GM18520 (cell line): ENCODE results near the gene SLBP.
A peak's percentile ranks its signal among the peaks of the same experiment; 100 is the strongest.
"Not testable (repeated sequence)": the region's sequence is repeated elsewhere in the genome, so short reads cannot be mapped to it uniquely, and the experiment has no call there.

Source experiments
- ATAC-seq: cut with Tn5 transposase; IDR thresholded peaks from one replicate; pipeline ENCODE4 v1.9.1; 2021; ENCODE audit not compliant: unreplicated experiment

SLBP gene

DNA sequence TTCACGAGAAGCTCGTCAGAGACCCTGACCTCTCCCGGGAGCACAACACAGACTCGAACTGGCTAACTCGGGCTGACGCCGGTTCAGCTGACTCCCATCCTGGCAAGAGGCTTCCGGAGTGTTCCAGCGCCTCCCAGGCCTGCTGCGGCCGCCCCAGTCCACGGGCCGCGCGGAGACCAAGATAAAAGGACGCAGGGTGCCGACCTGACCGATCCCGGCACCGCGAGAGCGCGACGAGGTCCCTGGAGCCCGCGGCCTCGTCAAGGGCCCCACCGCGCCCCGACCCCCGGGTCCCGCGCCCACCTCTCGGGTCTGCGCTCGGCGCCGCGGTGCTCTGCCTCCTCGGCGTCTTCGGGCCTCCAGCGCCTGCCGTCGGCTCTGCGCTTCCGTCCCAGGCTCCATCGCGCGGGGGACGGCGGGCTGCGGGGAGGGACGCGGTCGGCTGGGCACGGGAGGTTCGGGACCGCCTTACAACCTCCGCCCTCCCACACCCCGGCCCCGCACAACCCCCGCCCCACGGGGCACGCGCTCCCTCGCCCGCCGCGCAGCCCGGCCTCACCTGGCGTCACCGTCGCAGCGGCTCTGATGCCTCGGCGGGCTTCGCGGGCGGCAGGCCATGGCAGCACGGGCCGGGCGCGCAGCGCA is 426 bp downstream of the SLBP start:
- peak; percentile 1 for ATAC-seq

DNA sequence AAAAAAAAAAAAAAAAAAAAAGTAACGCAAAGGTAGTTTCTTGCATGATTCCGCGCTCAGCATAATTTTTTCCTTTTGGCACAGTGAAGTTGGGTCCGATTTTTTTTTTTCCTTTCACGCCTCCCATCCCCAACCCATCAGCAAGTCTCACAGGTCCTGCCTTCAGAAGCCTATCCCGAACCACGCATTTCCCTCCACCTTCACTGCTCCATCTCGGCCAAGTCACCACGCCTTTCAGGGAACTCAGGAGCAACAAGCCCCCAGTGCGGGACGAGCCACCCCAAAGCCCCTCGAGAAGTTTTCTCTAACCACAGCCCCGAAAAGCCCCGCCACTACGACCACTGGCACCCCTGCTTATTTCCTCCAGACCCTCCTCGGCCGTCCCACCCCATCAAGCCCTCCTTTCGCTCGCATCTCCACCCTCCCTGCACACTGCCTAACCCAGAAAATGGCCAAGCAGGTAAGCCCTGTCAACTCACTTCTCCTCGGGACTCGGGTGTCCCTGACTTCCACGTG is 1.0 kb downstream of the SLBP start:
- ATAC-seq: no peak

DNA sequence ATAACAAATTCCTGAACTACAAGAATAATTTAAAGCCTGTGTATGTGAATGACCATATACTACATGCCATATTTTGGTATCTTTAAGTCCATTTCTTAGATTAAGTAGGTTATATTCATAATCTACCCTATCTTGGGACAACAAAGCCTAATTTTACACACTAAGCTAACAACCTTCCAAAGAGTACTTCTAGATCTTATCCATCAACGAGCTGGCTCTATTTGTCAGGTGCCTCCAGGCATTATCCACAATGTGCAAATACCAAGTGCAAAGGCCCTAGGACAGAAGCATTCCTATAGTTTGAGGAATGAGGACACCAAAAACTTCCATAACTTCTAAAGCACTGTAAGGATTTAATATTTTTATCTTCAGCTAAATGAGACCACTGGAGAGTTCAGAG is 3.5 kb downstream of the SLBP start:
- ATAC-seq: no peak

DNA sequence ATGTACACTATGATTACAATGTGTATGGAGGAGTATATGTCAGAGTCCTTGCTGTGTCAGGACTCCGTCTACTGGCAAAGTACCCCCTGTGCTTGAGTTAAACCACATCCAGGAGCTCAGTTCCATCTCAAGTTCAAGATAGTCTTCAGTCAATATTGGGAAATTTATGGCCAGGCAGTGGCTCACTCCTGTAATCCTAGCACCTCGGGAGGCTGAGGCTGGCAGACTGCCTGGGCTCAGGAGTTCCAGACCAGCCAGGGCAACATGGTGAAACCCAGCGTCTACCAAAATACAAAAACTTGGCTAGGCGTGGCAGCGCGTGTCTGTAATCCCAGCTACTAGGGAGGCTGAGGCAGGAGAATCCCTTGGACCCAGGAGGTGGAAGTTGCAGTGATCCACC is 5.8 kb downstream of the SLBP start:
- no peak for ATAC-seq

DNA sequence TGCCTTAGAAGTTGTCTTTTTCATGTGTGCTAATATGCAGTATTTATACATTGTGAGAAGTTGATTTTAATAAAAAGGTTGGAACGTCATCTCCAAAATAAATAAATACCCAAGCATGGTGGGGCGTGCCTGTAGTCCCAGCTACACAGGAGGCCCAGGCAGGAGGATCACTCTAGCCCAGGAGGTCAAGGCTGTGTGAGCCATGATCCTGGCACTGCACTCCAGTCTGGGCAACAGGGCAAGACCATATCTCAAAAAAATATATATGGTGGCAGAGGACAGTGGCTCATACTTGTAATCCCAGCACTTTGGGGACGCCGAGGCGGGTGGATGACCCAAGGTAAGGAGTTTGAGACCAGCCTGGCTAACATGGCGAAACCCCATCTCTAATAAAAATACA is 6.4 kb downstream of the SLBP start:
- no peak for ATAC-seq

DNA sequence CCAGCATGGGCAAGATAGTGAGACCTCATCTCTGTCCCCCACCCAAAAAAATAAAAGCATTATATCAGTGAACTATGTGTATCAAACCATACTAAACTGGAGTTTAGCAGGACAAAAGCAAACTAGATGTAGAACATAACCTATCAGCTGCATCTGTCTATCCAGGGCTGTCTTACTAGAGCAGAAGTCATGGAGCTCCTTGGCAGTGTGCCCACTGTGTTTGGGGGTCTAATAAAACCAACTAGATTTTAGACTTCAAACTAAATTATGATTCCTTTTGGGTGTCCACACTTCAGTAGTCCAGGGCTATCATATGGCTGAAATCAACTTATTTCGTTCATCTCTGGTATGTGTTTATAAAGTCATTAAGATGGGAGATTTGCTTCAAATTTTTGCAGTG is 8.3 kb downstream of the SLBP start:
- ATAC-seq: no peak

DNA sequence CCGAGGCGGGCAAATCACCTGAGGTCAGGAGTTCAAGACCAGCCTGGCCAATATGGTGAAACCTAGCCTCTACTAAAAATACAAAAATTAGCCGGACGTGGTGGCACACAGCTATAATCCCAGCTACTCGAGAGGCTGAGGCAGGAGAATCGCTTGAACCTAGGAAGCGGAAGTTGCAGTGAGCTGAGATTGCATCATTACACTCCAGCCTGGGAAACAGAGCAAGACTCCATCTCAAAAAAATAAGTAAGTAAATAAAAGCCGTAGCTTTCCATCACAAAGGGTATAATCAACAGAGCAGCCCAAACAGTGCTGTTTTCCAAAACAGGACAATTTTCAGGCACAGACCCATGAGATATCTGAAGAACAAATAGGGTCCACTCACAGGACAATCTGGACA is 10.4 kb downstream of the SLBP start:
- ATAC-seq: not testable (repeated sequence)

DNA sequence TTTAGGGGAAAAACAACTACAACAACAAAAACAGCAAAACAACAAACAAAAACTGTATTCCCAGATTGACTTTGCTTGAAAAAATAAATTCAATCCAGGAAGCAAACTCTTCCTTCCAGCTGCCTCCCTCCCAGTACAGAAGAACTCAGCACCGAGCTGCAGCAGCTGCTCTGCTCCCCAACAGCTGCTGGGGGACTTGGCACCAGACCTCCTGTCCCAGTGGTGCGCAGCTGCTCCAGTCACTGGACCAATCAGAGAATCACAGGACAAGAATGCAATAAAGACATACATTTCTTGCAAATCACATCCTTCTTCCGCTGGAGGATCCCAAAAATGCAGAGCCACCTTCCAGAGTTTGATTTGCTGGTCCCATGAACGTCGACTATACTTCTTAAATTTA is 16.2 kb downstream of the SLBP start:
- no peak for ATAC-seq

DNA sequence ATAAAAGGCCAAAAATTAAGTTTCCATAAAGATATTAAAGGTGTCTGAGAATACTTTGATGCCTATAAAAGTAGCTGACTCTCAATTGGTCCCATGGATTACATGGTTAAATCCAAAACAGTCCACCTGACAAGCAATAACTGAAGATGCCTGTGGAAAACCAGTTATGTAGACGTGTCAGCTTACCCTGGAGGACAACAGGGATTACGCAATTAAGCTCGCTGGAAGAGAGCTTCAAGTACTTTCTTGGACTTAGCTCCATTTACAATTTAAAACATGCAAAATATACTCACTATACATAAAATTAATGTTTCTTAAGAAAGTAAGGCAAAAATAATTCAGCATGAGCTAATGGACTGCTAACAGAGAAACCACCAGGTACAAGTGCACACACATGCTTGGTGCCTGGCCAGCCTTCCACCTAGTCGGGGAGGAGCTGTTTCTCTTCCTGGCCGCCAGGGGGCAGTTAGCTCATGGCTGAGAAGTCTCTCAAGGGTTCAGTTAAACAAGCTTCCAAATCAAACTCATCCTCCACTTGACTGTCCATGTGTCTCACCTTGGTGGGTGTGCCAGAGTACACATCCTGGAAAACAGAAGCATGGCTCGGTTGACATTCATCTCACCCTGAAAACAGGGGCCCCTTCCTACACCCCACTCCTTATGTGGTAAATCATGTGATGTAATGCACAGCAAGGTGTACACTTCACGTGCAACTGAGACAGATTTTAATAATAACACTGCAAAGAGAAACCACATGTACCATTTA is 18.8 kb downstream of the SLBP start:
- ATAC-seq: peak; percentile 56

DNA sequence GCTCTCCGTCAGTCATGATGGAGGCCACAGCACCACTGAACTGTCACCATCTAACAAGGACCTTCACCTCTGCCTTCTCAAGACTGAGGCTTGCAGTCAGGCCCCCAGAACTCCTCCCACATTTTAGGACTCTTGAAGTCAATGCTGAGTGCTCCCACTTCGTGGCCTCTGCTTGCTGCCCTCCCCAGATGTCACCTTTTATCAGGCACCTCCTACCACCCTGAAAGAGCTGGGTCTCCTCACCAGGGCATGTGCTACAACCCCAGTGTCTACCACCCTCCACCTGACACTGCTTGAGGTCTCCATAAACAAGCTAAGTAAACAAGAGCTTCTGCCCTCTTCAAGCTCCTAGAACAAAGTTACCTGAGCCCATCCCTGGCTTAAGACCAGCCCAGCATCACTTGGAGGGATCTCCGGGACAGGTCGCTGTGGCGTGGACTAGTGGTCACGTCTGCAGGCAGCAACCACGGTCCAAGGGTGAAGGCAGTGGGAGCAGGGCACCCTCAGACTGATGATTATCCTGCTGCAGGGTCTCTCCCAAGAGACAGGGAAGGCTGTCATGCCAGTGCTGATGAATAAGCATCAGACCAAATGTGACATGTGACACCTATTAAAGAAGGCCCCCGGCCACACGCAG is 20.3 kb downstream of the SLBP start:
- ATAC-seq: no peak

DNA sequence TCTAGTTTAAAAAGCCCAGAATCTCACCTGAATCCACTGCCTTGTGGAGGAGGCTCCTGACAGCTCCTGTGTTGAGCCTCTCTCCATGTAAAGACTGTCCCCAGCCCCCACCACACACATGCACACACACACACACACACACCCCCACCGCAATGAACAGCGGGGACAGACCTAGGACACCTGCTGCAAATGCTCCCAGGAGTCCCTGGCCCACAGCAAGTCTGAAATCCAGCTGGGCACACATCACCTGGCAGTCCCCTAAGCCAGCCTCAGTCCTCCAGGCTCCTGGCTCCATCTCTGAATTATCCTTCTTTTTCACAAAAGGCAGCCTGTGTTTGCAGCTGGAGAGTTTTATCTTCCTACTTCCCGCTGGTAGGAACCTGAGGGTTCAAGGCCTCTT is 21.4 kb downstream of the SLBP start:
- ATAC-seq: no peak

DNA sequence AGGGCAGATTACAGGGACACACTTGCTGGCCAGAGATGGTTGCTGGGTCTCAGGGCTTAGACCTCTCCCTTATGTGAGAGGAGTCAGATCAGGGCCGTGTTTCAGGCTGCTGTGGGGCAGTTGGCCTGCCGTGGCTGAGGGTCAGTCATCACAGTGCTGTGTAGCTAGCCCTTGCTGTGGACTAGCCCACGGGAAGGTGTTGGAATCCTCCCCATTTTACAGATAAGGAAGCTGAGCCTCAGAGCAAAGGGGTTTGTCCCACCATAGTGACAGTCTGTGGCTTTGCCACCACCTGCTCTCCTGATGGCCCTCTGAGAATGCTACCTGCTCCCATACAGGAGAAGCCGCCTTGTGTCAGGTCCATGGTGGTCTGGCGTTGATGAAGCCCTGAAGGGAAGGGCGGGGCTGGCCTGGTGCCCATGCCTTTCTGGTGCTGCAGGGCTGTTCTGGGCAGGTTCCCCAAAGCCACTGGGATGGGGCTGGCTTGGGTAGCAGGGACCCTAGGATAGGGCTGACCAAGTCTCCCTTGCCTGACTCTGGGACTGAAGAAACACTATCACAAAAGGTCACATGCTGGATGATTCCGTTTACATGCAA is 25.6 kb downstream of the SLBP start:
- ATAC-seq: no peak

DNA sequence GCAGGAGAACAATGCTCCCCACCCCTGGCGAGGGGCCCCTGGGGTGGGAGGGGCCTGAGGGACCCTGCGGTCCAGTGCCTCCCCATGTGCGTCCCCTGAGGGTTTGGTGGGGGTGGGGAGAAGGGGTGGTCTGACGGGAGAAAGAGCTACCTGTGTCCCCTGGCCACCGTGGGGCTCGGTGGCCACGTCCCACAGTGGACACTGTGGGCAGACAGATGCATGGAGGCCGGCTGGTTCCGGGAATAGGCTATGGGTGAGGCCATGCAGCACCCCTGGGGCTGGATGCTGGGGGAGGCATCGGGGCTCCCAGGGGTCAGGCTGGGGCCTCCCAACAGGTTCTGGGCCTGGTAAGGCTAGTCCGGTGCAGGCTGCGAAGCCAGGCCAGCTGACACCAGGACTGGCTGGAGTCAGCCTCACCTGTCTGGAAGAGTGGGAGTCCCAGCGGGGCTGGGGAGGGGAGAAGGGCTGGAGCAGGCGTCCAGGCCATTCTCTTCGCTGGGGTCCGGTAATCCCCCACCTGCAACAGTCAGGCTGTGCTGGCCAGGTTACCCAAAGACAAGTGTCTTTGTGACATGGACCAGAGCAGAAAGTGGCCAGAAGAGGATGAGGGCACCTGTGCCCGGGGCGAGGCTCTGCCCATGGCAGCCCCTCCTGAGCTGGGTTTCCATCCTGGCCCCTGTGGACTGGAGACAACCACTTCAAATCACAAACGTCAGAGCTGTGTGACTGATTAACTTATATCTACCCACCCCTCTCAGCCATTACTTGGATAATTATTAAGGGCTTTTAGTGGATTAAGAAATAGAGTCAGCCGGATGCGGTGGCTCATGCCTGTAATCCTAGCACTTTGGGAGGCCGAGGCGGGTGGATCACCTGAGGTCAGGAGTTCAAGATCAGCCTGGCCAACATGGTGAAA is 26.6 kb downstream of the SLBP start:
- ATAC-seq: no peak

DNA sequence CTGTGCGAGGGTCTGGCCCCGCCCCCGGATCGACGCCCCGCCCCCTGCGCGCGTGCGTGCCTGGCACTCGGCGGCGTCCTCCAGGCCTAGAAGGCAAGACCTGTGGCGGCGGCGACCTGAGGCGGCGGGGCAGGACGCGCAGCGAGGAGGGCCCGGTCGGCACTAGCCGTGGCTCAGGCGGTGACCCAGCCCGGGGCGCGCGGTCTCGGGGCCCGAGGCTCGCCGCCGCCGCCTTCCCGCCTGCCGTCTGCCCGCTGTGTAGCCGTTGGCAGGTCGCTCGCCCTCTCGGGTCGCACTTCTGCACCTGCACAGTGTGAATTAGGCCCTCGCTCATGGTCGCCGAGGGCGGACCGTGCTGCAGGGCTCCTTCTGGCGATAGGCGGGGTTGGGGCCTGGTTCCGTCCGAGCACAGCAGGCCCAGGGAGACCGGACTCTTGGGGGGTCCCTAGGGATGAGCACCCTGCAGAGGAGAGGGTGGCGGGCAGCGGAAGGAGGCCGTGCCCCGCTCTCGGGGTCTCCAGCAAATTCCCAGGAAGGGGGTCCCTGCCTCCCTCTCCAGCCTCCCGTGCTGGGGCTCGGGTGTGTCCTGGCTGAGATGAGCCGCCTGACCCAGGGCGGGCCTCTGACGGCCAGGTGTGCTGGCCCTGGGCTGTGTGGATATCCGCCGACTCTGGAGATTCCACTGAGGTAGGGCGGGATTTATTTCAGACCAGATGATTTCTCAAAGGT is 27.4 kb downstream of the SLBP start:
- ATAC-seq: no peak

DNA sequence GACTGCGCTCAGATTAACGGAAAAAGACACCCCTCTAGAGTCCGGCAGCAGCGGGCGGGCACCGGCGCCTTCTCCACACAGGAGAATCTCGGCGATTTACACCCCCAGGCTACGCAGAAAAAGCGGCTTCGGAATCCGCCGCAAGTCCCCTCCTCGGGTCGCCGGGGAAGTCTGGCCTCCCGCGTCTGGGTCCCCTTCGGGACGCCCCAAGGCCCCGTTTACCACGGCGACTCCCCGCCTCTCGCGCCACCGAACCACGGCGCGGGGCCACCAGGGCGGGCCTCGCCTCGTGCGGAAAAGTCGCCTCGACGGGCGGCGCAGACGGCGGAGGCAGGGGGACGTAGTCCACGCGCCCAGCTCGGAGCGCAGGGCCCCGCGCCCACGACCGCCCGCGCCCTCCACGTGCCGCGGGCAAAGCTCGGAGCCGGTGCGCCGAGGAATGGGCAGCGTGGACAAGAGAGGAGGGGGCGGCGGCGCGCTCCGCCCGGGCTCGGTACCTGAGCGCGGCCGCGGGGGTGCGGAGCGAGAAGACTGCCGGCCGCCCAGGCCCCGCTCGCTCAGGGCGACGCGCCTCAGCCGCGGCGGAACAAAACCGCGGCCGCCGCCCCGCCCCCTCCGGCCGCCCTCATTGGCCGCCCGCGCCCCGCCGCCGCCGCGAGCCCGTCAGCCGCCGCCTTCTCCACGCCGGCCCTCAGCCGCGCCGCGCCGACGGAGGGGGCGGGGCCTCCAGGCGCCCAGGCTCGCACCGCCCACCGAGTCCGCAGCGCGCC is 28.2 kb downstream of the SLBP start, which contains the start of gene FAM53A:
FAM53A (minus strand) TSS at position 578 of the 770 bp plus-strand sequence. CDS start 15,572 bp downstream, outside the sequence.
- peak; percentile 79 for ATAC-seq

DNA sequence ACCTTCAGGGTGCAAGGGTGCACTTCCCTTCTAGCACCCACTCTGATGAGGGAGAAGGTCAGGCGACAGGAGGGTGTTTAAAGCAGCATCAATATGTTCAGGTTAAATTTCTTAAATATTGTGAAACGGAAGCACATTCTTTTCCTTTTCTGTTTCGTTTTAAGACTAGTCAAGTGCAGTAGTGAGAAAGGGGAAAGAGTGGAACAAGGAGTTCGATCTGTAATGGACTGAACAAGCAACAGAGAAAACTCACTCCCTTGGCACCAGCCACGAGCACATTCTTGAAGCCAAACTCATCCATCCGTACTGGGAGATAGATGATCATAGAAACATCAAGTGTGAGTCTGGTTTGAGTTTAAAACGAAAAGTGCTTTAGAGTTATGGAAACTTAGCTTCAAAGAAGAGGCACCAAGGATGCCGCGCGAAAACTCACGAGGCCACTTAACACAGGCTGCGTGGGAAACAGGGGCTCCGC is 28.8 kb downstream of the SLBP start:
- no peak for ATAC-seq

DNA sequence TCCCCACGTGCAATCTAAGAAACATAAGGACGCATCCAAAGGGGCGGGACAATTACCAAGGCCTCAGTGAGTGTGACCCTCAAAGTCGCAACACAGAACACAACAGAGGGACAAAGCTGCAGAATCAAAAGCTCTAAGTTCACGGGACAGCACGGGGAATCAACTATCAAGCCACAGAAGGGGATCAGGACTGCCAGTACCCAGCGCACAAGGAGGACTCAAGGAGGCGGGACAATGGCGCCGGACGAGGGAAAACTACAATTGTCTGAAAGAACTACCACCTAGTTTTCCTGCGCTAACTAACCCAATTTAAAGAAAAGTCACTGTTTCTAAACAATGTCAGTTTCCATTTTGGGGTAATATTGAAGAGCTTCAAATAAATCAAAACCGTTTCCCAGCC is 29.3 kb downstream of the SLBP start:
- no peak for ATAC-seq

DNA sequence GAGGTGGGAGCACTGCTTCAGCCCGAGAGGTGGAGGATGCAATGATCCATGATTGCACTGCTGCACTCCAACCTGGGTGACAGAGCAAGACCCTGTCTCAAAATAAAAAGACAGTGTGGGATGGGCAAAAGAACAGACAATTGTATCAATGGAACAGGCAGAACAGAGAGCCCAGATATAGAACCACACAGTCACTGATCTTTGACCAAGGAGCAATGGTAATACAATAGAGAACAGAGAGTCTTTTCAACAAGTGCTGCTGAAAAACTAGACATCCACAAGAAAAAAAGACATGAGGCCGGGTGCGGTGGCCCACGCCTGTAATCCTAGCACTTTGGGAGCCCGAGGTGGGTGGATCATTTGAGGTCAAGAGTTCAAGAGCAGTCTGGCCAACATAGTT is 33.9 kb downstream of the SLBP start:
- ATAC-seq: no peak
